HEK293T (cell line): ENCODE data around the gene COLEC11.

Source experiments
- CTCF ChIA-PET: fragments of 350-600 bp; formaldehyde crosslinking; extraction: SDS; loops from one replicate; lab custom pipeline; 2021; ENCODE audit warnings: antibody characterized with exemption, inconsistent platforms; lab: Yijun Ruan, JAX
- POLR2A ChIA-PET: fragments of 350-600 bp; formaldehyde crosslinking; extraction: SDS; loops from one replicate; lab custom pipeline; 2020; ENCODE audit warnings: antibody characterized with exemption, inconsistent platforms; lab: Yijun Ruan, JAX
- DNase-seq: peaks from one replicate; pipeline ENCODE4 v3.0.0; 2012; ENCODE audit warnings: mixed read lengths; ENCODE audit errors: extremely low spot score
- ARNT ChIP-seq: fragments of 450-650 bp; IDR thresholded peaks from 2 replicates; pipeline ENCODE4 v1.6.1; 2017; ENCODE audit warnings: mild to moderate bottlenecking
- BHLHE40 ChIP-seq: fragments of 450-650 bp; IDR thresholded peaks from 2 replicates; pipeline ENCODE4 v1.6.1; 2016; ENCODE audit warnings: mild to moderate bottlenecking, moderate library complexity, borderline replicate concordance
- CTBP1 ChIP-seq: fragments of 450-650 bp; IDR thresholded peaks from 2 replicates; pipeline ENCODE4 v1.6.1; 2016; ENCODE audit warnings: borderline replicate concordance
- ELF4 ChIP-seq: fragments of 450-650 bp; IDR thresholded peaks from 2 replicates; pipeline ENCODE4 v1.6.1; 2017; ENCODE audit warnings: antibody characterized with exemption
- FOXA1 ChIP-seq: fragments of 450-650 bp; IDR thresholded peaks from 2 replicates; pipeline ENCODE4 v1.6.1; 2016; ENCODE audit warnings: mild to moderate bottlenecking
- FOXK2 ChIP-seq: fragments of 450-650 bp; IDR thresholded peaks from 2 replicates; pipeline ENCODE4 v1.6.1; 2016; ENCODE audit warnings: mild to moderate bottlenecking
- FOXM1 ChIP-seq: fragments of 450-650 bp; IDR thresholded peaks from 2 replicates; pipeline ENCODE4 v1.6.1; 2017; ENCODE audit warnings: mild to moderate bottlenecking, borderline replicate concordance
- HDGF ChIP-seq: fragments of 450-650 bp; IDR thresholded peaks from 2 replicates; pipeline ENCODE4 v1.6.1; 2017; ENCODE audit warnings: antibody characterized with exemption, borderline replicate concordance
- L3MBTL2 ChIP-seq: fragments of 450-650 bp; conservative IDR thresholded peaks from 2 replicates; pipeline ENCODE4 v1.6.1; 2016; ENCODE audit warnings: mild to moderate bottlenecking
- LEF1 ChIP-seq: fragments of 450-650 bp; IDR thresholded peaks from 2 replicates; pipeline ENCODE4 v1.6.1; 2017; ENCODE audit warnings: mild to moderate bottlenecking, borderline replicate concordance
- NFRKB ChIP-seq: fragments of 450-650 bp; IDR thresholded peaks from 2 replicates; pipeline ENCODE4 v1.6.1; 2016; ENCODE audit warnings: mild to moderate bottlenecking, moderate library complexity
- PKNOX1 ChIP-seq: fragments of 450-650 bp; IDR thresholded peaks from 2 replicates; pipeline ENCODE4 v1.6.1; 2016
- SP1 ChIP-seq: fragments of 450-650 bp; IDR thresholded peaks from 2 replicates; pipeline ENCODE4 v1.6.1; 2017
- SUZ12 ChIP-seq: fragments of 450-650 bp; IDR thresholded peaks from 2 replicates; pipeline ENCODE4 v1.6.1; 2016; ENCODE audit warnings: mild to moderate bottlenecking
- TARDBP ChIP-seq: fragments of 450-650 bp; IDR thresholded peaks from 2 replicates; pipeline ENCODE4 v1.6.1; 2016
- ZNF384 ChIP-seq: fragments of 450-650 bp; IDR thresholded peaks from 2 replicates; pipeline ENCODE4 v1.6.1; 2016

The COLEC11 gene

GRCh38 chr2:3669656-3670055, 74.7 kb downstream of the COLEC11 start:
- no peak for TF ChIP-seq PKNOX1
- no peak for TF ChIP-seq CTBP1
- no peak for TF ChIP-seq TARDBP
- TF ChIP-seq FOXM1, result no peak
- TF ChIP-seq NFRKB, result no peak
- TF ChIP-seq ARNT, result no peak
- no peak for TF ChIP-seq ELF4
- TF ChIP-seq FOXK2, result no peak
- no peak for TF ChIP-seq SP1
- TF ChIP-seq L3MBTL2, result no peak
- no peak for TF ChIP-seq ZNF384
- no peak for TF ChIP-seq SUZ12
- TF ChIP-seq LEF1, result no peak
- TF ChIP-seq FOXA1, result no peak
- no peak for DNase-seq
- ChIA-PET CTCF (no interaction called here), POLR2A (no interaction called here)

GRCh38 chr2:3670376-3670775, 75.5 kb downstream of the COLEC11 start:
- DNase-seq, result no peak
- TF ChIP-seq HDGF, result no peak
- no peak for TF ChIP-seq ARNT
- TF ChIP-seq ELF4, result no peak
- no peak for TF ChIP-seq BHLHE40
- no peak for TF ChIP-seq FOXA1
- TF ChIP-seq L3MBTL2, result no peak
- no peak for TF ChIP-seq SP1
- no peak for TF ChIP-seq SUZ12
- TF ChIP-seq LEF1, result no peak
- no peak for TF ChIP-seq PKNOX1
- no peak for TF ChIP-seq NFRKB
- TF ChIP-seq ZNF384, result no peak
- no peak for TF ChIP-seq CTBP1
- no peak for TF ChIP-seq FOXM1
- TF ChIP-seq FOXK2, result no peak
- POLR2A ChIA-PET, result no interaction called here
- CTCF ChIA-PET, result no interaction called here

- TF ChIP-seq ELF4, result no peak
- TF ChIP-seq HDGF, result no peak
- TF ChIP-seq FOXA1, result no peak
- TF ChIP-seq TARDBP, result no peak
- no peak for TF ChIP-seq FOXM1
- no peak for TF ChIP-seq ZNF384
- no peak for TF ChIP-seq ARNT
- TF ChIP-seq FOXK2, result no peak
- no peak for TF ChIP-seq L3MBTL2
- TF ChIP-seq SP1, result no peak
- no peak for TF ChIP-seq LEF1
- no peak for TF ChIP-seq NFRKB
- POLR2A ChIA-PET, result no interaction called here
- no peak for DNase-seq
- CTCF ChIA-PET, result interaction anchor here (0.6 kb wide), 1 partner anchor 14 kb away, joined by 3 read pairs; no protein-coding TSS in a partner anchor
Measured at GRCh38 chr2:3670941-3671340, 76.0 kb downstream of the COLEC11 start.

- no peak for TF ChIP-seq NFRKB
- TF ChIP-seq TARDBP, result no peak
- TF ChIP-seq FOXA1, result no peak
- no peak for TF ChIP-seq SUZ12
- no peak for TF ChIP-seq BHLHE40
- TF ChIP-seq PKNOX1, result no peak
- no peak for TF ChIP-seq ARNT
- TF ChIP-seq ZNF384, result no peak
- TF ChIP-seq SP1, result no peak
- no peak for TF ChIP-seq LEF1
- no peak for TF ChIP-seq L3MBTL2
- no peak for TF ChIP-seq FOXK2
- TF ChIP-seq HDGF, result no peak
- no peak for TF ChIP-seq CTBP1
- no peak for TF ChIP-seq FOXM1
- TF ChIP-seq ELF4, result no peak
- POLR2A ChIA-PET, result no interaction called here
- CTCF ChIA-PET, result no interaction called here
- no peak for DNase-seq
Measured at GRCh38 chr2:3672861-3673678, 78.2 kb downstream of the COLEC11 start.

GRCh38 chr2:3674066-3674845, 79.3 kb downstream of the COLEC11 start:
- CTCF ChIA-PET, result no interaction called here
- TF ChIP-seq ELF4, result no peak
- TF ChIP-seq SP1, result no peak
- TF ChIP-seq TARDBP, result no peak
- no peak for TF ChIP-seq HDGF
- no peak for TF ChIP-seq PKNOX1
- TF ChIP-seq FOXK2, result no peak
- no peak for TF ChIP-seq FOXM1
- no peak for TF ChIP-seq L3MBTL2
- no peak for TF ChIP-seq SUZ12
- no peak for DNase-seq
- POLR2A ChIA-PET, result no interaction called here
